Measurements from ENCODE around the gene ZNF132.
A peak's percentile ranks its signal among the peaks of the same experiment; 100 is the strongest.
"Not testable (repeated sequence)": the region's sequence is repeated elsewhere in the genome, so short reads cannot be mapped to it uniquely, and the experiment has no call there.

The ZNF132 gene

GRCh38 chr19:58407658-58408151, 32.2 kb downstream of the ZNF132 start:
- peak overlapping the region; percentile 86 for H3K27ac ChIP-seq
- no peak for DNase-seq (ENCODE audit: low spot score)
- TF ChIP-seq CTCF (conservative IDR thresholded peaks at IDR 0.05; ENCODE audit: low read depth) = no peak
- POLR2A ChIA-PET (ENCODE audit: low non-redundant PET) = no interaction called here
- CTCF ChIA-PET = interaction anchor here (0.6 kb wide), 1 partner anchor 20 kb away, joined by 4 read pairs; no protein-coding TSS in a partner anchor

- H3K27ac ChIP-seq = peak overlapping the region; percentile 86
- 0 out of 2 replicates have a peak, but pooled peaks have one; percentile 18 for TF ChIP-seq CTCF (conservative IDR thresholded peaks at IDR 0.05; ENCODE audit: low read depth)
- ChIA-PET POLR2A (ENCODE audit: low non-redundant PET) (no interaction called here), CTCF (interaction anchor here (0.5 to 0.9 kb wide), 4 partner anchors 19 to 113 kb away, joined by 3 to 4 read pairs (median 4); partner anchors contain the start of gene ZBTB45)
- DNase-seq (ENCODE audit: low spot score) = no peak
These were observed 32.9 kb downstream of the ZNF132 start for GRCh38 chr19:58406818-58407657.

GRCh38 chr19:58403920-58404478, 36.0 kb downstream of the ZNF132 start:
- CTCF ChIA-PET = not testable (repeated sequence)

GRCh38 chr19:58401840-58402421, 38.0 kb downstream of the ZNF132 start:
- ChIA-PET POLR2A (ENCODE audit: low non-redundant PET) (interaction anchor here (0.7 kb wide), 1 partner anchor 14 kb away, joined by 8 read pairs; no protein-coding TSS in a partner anchor), CTCF (no interaction called here)
- DNase-seq (ENCODE audit: low spot score) = no peak
- peak overlapping the region; percentile 79 for H3K27ac ChIP-seq
- TF ChIP-seq CTCF (conservative IDR thresholded peaks at IDR 0.05; ENCODE audit: low read depth) = no peak

More at GRCh38 chr19:58403920-58404478, 36.0 kb downstream of the ZNF132 start:
- POLR2A ChIA-PET (ENCODE audit: low non-redundant PET) = interaction anchor here (0.8 kb wide), 1 partner anchor 54 kb away, joined by 3 read pairs; no protein-coding TSS in a partner anchor
- DNase-seq (ENCODE audit: low spot score); H3K27ac ChIP-seq: not testable (repeated sequence)

- POLR2A ChIA-PET (ENCODE audit: low non-redundant PET) = no interaction called here
- CTCF ChIA-PET = no interaction called here
- TF ChIP-seq CTCF (conservative IDR thresholded peaks at IDR 0.05; ENCODE audit: low read depth) = no peak
- DNase-seq (ENCODE audit: low spot score) = peak; percentile 98
- H3K27ac ChIP-seq = peak overlapping the region; percentile 79
These were observed 38.8 kb downstream of the ZNF132 start for GRCh38 chr19:58400916-58401839.

GRCh38 chr19:58400316-58400915, 39.5 kb downstream of the ZNF132 start:
- ChIA-PET CTCF (no interaction called here), POLR2A (ENCODE audit: low non-redundant PET) (no interaction called here)
- TF ChIP-seq CTCF (conservative IDR thresholded peaks at IDR 0.05; ENCODE audit: low read depth) = no peak
- peak overlapping the region; percentile 79 for H3K27ac ChIP-seq
- DNase-seq (ENCODE audit: low spot score) = no peak
